NCI-H69 (cell line): ENCODE results near the gene LSM2.
A peak's percentile ranks its signal among the peaks of the same experiment; 100 is the strongest.
"Not testable (repeated sequence)": the region's sequence is repeated elsewhere in the genome, so short reads cannot be mapped to it uniquely, and the experiment has no call there.

ENCODE experiments used
- DNase-seq: peaks from one replicate; lab custom pipeline; 2025; lab: John Stamatoyannopoulos, UW

The LSM2 gene

DNA sequence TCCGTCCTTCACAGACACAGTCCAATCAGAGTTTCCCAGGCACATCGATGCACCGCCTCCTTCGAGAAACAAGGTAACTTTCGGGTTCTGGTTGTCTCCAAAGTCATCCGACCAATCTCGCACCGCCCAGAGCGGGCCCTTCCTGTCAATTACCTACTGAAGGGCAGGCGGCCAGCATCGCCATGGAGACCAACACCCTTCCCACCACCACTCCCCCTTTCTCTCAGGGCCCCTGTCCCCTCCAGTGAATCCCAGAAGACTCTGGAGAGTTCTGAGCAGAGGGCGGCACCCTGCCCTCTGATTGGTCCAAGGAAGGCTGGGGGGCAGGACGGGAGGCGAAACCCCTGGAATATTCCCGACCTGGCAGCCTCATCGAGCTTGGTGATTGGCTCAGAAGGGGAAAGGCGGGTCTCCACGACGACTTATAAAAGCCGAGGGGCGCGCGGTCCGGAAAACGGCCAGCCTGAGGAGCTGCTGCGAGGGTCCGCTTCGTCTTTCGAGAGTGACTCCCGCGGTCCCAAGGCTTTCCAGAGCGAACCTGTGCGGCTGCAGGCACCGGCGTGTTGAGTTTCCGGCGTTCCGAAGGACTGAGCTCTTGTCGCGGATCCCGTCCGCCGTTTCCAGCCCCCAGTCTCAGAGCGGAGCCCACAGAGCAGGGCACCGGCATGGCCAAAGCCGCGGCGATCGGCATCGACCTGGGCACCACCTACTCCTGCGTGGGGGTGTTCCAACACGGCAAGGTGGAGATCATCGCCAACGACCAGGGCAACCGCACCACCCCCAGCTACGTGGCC is 20.7 kb upstream of the LSM2 start, which contains the start of gene HSPA1B:
HSPA1B (plus strand) TSS at position 453 of the 794 bp plus-strand sequence; CDS start at position 666, 213 bp downstream.
- DNase-seq = peak; percentile 100

DNA sequence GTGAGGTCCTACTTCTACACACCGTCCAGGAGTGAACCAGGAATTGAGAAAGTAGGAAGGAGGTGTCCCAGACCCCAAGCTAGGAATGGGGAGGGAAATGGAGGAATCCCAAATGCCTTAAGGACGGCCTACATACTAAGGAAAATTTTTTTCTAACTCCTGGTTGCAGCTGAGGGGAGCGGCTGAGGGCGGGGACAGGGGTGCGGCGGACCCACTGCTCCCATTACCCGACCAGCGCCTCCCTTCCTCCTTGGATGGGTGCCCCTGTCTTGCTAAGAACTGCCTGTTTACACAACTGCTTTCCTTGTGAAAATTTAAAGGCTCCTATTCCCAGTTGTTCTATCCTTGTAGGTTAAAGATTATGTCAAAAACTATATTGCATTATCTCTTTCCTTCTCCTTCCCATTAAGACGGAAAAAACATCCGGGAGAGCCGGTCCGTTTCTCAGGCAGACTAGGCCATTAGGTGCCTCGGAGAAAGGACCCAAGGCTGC is 20.1 kb upstream of the LSM2 start:
- peak; percentile 87 for DNase-seq

DNA sequence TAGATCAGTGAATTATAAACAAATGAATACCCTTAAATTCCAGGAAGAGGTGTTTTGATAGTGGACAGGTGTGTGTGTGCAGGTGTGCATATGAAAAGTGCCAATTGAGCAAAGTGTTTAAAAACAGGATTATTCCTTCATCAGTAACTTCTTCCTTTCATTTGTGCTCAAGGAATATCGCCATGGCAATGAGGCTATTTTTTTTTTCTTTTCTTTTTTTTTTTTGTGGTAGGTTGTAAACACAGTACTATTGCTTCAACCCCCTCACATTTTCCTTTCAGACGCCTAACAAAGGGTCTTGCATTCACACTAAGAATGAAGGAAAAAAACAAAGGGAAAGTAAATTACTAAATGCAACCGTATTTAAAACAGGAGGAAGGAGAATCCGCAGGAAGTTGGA is 18.8 kb upstream of the LSM2 start:
- no peak for DNase-seq

DNA sequence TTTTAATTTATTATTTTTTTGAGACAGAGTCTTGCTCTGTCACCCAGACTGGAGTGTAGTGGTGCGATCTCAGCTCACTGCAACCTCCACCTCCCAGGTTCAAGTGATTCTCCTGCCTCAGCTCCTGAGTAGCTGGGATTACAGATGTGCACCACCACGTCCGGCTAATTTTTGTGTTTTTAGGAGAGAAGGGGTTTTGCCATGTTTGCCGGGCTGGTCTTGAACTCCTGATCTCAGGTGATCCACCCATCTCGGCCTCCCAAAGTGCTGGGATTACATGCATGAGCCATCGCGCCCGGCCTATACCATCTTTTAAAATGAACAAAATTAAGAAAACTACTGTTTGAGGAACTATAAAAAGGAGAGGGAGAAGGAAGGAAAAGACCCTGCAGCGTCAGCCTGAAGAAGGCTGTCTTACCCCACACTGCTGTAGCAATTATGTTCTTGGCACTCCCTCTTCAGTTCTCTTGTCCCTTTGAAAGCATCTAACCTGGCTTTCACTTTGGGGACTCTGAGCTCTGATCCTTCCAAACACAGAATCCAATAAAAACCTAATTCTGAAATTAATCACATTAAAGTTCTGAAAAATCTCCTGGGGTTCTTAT is 16.9 kb upstream of the LSM2 start:
- not testable (repeated sequence) for DNase-seq

DNA sequence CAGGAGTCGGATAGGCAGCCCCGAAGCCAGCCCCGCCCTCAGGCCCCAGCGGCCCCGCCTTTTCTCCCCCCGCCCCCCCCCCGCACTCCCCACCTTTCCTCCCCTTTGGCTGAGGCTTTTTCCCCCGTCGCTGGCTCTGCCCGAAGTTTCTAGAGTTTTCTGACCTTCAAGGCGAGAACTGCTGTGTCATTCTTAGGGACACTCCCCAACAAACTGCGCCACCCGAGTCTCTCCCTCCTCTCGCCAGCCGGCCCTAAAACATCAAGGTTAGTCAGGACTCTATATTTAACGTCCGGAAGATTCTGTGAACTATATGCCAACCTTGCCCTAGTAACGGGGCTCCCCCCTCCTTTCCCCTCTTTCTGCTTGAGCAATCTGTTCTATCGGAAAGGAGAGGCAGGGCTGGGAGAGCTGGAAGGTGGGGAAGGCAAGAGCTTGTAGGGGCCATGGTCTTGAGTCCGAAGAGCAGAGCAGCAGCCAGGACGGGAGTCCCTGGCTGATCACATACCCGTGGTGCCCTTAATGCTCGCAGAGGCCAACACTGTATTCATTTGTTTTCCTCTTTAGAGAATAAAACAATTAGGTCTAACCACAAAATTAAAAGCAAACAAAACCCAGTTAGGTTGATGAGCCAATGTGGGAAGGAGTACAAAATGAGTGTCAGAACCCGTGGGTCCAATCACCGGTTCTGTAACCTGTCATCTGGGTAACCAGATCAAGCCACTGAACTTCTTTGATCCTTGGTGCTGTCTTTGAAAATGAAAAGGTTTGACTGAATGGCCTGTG is 15.5 kb upstream of the LSM2 start:
- peak; percentile 80 for DNase-seq

DNA sequence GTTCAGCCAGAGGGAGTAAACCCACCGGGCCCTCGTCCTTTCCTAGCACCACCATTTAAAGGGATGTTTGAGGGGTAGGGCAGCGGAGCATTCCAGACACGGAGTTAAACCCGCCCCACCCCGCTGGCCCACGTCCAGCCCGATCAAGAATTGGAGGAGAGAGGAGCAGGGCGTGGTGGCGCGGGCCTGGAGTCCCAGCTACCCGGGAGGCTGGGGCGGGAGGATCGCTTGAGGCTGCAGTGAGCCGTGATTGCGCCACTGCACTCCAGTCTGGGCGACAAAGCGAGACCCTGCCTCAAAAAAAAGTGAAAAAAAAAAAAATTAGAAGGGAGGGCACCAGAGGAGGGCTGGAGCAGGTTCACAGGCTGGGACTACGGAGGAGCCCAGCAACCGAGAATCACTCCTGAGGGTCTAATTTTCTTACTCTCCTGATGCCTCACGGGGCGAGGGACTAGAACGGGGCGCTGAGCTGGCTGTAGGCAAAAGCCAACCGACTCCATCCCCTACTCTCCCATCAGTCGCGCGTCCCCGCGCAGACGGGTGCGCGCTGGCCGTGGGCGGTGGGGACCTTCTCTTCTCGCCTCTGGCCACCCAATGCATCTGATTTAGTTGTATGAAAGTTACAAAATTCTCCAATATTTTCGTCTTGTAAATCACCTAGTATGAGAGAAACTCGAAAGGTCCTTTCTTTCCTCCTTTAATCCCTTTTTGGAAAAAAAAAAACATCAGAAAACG is 14.7 kb upstream of the LSM2 start:
- peak; percentile 86 for DNase-seq

DNA sequence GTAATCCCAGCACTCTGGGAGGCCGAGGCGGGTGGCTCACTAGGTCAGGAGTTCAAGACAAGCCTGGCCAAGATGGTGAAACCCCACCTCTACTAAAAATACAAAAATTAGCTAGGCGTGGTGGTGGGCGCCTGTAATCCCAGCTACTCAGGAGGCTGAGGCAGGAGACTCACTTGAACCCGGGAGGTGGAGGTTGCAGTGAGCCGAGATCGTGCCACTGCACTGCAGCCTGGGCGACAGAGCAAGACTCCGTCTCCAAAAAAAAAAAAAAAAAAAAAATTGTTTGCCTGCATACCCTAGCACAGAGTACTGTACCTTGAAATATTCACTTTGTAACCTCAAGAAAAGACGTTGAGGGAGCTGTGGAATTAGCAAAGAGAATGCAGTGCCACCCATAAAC is 13.6 kb upstream of the LSM2 start:
- DNase-seq = not testable (repeated sequence)

DNA sequence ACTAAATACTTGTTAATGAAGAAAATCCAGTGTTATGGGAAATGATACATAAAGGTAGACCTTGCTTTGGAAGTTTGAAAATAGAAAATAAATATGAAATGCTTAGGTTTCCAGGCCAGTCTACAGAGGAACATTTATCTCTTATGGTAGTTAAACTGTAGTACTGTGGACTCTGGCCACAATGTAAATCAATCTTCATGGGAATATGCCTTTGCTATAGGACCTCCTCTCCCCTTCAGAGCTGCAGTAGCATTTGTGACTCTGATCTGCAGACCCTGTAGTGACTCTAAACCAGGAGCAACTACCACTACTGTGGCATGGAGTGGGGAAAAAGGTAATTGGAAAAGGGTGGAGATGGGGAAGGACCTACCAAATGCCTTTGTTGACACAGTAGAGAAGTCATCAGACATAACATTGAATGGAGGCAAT is 13.1 kb upstream of the LSM2 start:
- peak; percentile 33 for DNase-seq

DNA sequence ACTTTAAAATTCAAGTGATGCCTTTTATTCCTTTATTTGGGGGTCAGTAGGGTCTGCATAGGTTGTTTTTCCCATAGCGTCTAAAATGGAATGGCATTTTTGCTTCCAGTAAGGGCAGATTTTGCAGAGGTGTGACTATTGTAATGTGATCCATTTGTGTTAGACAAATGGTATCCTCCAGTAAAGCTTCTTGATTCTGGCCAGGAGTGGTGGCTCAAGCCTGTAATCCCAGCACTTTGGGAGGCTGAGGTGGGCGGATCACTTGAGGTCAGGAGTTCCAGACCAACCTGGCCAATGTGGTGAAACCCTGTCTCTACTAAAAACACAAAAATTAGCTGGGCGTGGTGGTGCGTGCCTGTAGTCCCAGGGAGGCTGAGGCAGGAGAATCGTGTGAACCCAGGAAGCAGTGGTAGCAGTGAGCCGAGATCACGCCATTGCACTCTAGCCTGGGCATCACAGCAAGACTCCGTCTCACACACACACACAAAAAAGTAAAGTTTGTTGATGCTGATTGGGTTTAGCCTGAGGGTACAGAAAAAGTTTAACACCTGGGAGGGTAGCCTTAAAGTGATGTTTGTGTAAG is 11.3 kb upstream of the LSM2 start:
- DNase-seq = peak; percentile 29

DNA sequence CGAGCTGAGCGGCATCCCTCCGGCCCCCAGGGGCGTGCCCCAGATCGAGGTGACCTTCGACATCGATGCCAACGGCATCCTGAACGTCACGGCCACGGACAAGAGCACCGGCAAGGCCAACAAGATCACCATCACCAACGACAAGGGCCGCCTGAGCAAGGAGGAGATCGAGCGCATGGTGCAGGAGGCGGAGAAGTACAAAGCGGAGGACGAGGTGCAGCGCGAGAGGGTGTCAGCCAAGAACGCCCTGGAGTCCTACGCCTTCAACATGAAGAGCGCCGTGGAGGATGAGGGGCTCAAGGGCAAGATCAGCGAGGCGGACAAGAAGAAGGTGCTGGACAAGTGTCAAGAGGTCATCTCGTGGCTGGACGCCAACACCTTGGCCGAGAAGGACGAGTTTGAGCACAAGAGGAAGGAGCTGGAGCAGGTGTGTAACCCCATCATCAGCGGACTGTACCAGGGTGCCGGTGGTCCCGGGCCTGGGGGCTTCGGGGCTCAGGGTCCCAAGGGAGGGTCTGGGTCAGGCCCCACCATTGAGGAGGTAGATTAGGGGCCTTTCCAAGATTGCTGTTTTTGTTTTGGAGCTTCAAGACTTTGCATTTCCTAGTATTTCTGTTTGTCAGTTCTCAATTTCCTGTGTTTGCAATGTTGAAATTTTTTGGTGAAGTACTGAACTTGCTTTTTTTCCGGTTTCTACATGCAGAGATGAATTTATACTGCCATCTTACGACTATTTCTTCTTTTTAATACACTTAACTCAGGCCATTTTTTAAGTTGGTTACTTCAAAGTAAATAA is 10.6 kb upstream of the LSM2 start:
- DNase-seq = not testable (repeated sequence)

DNA sequence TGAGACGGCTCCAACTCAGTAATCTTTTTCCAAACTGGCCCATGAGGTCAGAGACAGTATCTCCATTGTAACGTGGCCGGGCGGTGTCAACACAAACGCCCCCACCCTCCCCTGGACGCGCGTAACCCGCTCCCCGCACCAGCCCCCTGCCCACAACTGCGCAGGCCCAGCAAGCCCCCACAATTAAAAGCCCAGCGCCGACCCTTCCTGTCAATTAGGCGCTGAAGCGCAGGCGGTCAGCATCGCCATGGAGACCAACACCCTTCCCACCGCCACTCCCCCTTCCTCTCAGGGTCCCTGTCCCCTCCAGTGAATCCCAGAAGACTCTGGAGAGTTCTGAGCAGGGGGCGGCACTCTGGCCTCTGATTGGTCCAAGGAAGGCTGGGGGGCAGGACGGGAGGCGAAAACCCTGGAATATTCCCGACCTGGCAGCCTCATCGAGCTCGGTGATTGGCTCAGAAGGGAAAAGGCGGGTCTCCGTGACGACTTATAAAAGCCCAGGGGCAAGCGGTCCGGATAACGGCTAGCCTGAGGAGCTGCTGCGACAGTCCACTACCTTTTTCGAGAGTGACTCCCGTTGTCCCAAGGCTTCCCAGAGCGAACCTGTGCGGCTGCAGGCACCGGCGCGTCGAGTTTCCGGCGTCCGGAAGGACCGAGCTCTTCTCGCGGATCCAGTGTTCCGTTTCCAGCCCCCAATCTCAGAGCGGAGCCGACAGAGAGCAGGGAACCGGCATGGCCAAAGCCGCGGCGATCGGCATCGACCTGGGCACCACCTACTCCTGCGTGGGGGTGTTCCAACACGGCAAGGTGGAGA is 8.5 kb upstream of the LSM2 start, which contains the start of the genes HSPA1A and HSPA1L:
HSPA1A (plus strand) TSS at position 519 of the 814 bp plus-strand sequence; CDS start at position 733, 214 bp downstream.
HSPA1L (minus strand) TSS at position 259 of the 814 bp plus-strand sequence. CDS start 3,311 bp downstream, outside the sequence.
- DNase-seq = peak; percentile 100

DNA sequence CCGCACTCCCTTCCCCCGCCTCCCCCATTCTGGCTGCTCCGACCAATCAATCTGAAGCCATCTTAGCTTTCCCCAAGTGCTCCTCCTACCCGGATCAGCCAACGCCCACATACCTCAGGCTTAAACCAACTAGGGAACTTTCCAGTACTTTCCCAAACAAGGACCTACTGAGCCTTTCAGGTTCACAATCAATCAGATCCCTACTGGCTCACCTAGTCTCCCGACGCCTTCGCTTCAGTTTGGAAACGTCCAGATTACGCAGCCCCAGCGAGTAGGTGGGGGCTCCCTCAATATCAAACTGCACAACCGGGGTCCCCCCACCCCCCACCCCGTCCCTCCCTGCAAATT is 7.9 kb upstream of the LSM2 start:
- peak; percentile 99 for DNase-seq

DNA sequence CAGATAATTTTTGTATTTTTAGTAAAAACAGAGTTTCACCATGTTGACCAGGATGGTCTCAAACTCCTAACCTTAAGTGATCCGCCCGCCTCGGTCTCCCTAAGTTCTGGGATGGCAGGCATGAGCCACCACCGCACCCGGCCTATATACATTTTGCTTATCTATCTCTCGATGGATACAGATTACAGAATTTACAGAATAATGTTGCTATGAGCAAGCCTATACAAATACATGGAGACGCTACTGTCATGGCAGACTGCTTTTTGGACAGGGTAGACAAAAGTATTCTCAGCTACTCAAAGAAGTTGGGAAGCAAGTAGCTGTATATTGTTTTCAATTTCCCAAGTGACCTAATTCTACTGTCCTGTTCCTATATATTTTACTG is 6.7 kb upstream of the LSM2 start:
- DNase-seq = no peak

DNA sequence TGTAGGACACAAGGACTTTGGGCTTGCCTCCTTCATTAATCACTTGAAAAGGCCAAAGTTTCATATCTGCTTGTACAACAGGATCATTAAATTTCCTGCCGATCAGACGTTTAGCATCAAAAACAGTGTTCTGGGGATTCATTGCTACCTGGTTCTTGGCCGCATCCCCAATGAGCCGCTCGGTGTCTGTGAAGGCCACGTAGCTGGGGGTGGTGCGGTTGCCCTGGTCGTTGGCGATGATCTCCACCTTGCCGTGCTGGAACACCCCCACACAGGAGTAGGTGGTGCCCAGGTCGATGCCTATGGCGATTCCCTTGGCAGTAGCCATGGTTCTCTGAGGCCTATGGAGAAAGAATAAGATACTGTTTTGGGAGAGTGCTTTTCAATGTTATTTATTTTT is 4.9 kb upstream of the LSM2 start:
- no peak for DNase-seq

DNA sequence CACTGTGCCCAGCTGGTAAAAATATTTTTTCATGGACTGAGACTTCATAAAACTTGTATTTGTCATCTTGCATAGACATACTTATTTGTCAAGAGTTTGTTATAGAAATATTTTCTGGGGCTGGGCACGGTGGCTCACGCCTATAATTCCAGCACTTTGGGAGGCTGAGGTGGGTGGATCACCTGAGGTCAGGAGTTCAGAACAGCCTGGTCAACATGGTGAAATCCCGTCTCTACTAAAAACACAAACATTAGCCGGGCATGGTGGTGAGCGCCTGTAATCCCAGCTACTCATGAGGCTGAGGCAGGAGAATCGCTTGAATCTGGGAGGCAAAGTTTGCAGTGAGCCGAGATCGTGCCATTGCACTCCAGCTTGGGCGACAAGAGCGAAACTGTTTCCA is 1.8 kb upstream of the LSM2 start:
- DNase-seq = not testable (repeated sequence)

DNA sequence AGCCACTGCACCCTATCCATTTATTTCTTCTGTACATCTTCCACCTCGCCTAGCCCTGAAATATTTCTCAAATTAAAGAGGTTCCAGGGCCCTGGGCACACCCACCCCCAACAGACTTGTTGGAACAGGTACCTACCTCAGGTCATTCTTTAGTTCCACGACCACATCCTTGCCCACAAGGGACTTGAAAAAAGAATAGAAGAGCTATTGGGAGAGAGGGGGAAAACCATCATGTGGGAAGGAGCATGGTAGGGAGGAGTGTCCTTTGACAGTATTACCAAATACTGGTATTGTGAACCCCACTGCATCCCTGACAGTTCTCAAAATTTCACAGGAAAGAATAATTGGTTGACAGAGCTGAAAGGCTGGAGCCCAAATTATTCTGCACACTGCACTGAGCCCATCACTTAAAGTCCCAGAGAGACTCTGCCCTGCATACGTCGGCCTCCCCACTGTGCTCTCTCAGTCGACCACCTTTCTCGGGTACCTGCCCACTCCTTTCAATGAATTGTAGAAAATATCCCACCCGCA is 762 bp downstream of the LSM2 start:
- DNase-seq = peak; percentile 45

DNA sequence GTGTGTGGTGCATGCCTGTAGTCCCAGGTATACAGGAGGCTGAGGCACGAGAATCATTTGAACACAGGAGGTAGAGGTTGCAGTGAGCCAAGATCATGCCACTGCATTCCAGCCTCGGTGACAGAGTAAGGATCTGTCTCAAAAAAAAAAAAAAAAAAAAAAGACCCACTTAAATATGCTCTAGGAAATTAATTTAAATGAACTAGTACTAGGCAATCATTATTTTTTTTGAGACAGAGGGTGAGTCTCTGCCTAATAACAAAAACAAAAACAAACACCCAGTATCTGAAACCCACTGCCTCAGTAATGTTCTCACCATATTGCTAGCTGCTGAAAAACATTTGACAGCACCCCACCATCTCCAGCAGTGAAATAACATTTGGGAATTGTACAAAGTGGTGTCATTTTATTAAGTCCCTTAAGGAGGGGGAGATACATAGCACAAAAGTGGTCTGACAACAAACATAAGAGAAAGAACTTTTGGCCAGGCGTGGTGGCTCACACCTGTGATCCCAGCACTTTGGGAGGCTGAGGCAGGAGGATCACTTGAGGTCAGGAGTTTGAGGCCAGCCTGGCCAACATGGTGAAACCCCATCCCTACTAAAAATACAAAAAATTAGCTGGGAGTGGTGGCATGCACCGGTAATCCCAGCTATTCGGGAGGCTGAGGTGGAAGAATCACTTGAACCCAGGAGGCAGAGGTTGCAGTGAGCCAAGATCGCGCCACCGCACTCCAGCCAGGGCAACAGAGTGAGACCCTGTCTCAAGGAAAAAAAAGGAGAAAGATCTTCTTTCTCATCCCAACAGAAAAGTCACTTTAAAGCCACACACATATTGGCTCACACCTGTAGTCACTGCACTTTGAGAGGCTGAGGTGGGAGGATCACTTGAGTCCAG is 5.5 kb downstream of the LSM2 start:
- not testable (repeated sequence) for DNase-seq

DNA sequence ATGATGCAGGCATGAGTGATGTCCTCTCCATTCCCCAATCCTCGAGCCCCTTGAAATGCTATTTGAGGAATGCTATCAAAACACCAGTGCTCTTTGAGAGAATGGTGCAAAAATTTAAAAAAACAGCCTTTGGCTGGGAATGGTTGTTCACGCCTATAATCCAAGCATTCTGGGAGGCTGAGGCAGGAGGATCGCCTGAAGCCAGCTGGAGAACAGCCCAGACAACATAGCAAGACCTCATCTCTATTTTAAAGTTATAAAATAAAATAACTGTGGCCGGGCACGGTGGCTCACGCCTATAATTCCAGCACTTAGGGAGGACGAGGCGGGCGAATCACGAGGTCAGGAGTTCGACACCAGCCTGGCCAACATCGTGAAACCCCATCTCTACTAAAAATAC is 7.0 kb downstream of the LSM2 start:
- DNase-seq = no peak
